GM23338 (cell line): Measurements from ENCODE around the gene AOAH.

ENCODE experiments used
- CREB1 ChIP-seq: fragments of 250-450 bp; sonication (Bioruptor Pico); IDR thresholded peaks from 2 replicates; pipeline ENCODE4 v1.5.0; 2020; ENCODE audit warnings: low read depth, mild to moderate bottlenecking, moderate library complexity
- CTCF ChIP-seq, 2 experiments: fragments of 200-600 bp in 1 of 2; sonication (generic) in 1 of 2; conservative IDR thresholded peaks; 2 replicates each; pipeline versions ENCODE4 v1.5.1 to v1.6.1; 2016 to 2017; ENCODE audit warnings: antibody characterized with exemption in 2 of 2, low read depth in 2 of 2, mild to moderate bottlenecking in 2 of 2, moderate library complexity in 1 of 2
- EZH2 ChIP-seq: fragments of 200-600 bp; sonication (generic); IDR thresholded peaks from one replicate; pipeline ENCODE4 v1.8.0; 2017; ENCODE audit warnings: antibody characterized with exemption, mild to moderate bottlenecking, low read depth; ENCODE audit not compliant: unreplicated experiment
- EZH2phosphoT487 ChIP-seq: fragments of 200-600 bp; sonication (generic); IDR thresholded peaks from one replicate; pipeline ENCODE4 v1.8.1; 2018; ENCODE audit warnings: antibody characterized with exemption; ENCODE audit not compliant: unreplicated experiment
- POLR2AphosphoS5 ChIP-seq: IDR thresholded peaks from 2 replicates; pipeline ENCODE4 v1.6.1; 2016; ENCODE audit warnings: antibody characterized with exemption, low read depth
- REST ChIP-seq: IDR thresholded peaks from one replicate; pipeline ENCODE4 v1.6.1; 2018; ENCODE audit warnings: antibody characterized with exemption; ENCODE audit not compliant: unreplicated experiment
- ZNF462 ChIP-seq: fragments of 250-450 bp; sonication (Bioruptor Pico); IDR thresholded peaks from 2 replicates; pipeline ENCODE4 v1.5.0; 2020; ENCODE audit warnings: mild to moderate bottlenecking, moderate library complexity

- no peak for TF ChIP-seq CTCF (conservative IDR thresholded peaks at IDR 0.05; ENCODE audit: low read depth in 2 of 2)
- TF ChIP-seq POLR2AphosphoS5: no peak
- no peak for TF ChIP-seq EZH2
- TF ChIP-seq REST: no peak
- no peak for TF ChIP-seq EZH2phosphoT487
- no peak for TF ChIP-seq CREB1 (CRISPR knock-in tag)
- no peak for TF ChIP-seq ZNF462
Measured at GRCh38 chr7:36749282-36749960, 25.1 kb upstream of the AOAH start.
